ENCODE data around the gene BCL2L12.

- no peak for TF ChIP-seq EZH2 (IDR thresholded peaks at IDR 0.05; ENCODE audit: borderline replicate concordance, low read depth, low read length, severe bottlenecking)
- TF ChIP-seq, protein P1, sequence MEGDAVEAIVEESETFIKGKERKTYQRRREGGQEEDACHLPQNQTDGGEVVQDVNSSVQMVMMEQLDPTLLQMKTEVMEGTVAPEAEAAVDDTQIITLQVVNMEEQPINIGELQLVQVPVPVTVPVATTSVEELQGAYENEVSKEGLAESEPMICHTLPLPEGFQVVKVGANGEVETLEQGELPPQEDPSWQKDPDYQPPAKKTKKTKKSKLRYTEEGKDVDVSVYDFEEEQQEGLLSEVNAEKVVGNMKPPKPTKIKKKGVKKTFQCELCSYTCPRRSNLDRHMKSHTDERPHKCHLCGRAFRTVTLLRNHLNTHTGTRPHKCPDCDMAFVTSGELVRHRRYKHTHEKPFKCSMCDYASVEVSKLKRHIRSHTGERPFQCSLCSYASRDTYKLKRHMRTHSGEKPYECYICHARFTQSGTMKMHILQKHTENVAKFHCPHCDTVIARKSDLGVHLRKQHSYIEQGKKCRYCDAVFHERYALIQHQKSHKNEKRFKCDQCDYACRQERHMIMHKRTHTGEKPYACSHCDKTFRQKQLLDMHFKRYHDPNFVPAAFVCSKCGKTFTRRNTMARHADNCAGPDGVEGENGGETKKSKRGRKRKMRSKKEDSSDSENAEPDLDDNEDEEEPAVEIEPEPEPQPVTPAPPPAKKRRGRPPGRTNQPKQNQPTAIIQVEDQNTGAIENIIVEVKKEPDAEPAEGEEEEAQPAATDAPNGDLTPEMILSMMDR (IDR thresholded peaks at IDR 0.05; ENCODE audit: borderline replicate concordance, extremely low read depth, low read length, poor library complexity, severe bottlenecking): peak; percentile 13
Measured at GRCh38 chr19:49665351-49666119, at the start of gene BCL2L12, which contains the start of gene IRF3.

All from DND-41 (cell line).